Thyroid gland (tissue), 4 donors: ENCODE results near the gene COL16A1. TPM values are rescaled to one million over a fixed set of nuclear protein-coding genes. Genes with fewer than 3 reads are reported as not detected.

Source experiments
- DNase-seq, 2 donors: peaks; one replicate each; pipeline ENCODE4 v3.0.0-alpha.2; 2019
- H3K27ac ChIP-seq, 3 donors: fragments of 200-600 bp; sonication (generic); 1 replicate in 2 of 3; 2 replicates in 1 of 3; pipeline ENCODE4 v1.5.1; 2016 to 2019; ENCODE audit warnings: mild to moderate bottlenecking in 1 of 3, moderate library complexity in 1 of 3
- H3K27me3 ChIP-seq: fragments of 200-600 bp; sonication (generic); one replicate; pipeline ENCODE4 v1.5.1; 2019
- H3K36me3 ChIP-seq, 2 donors: fragments of 200-600 bp; sonication (generic); one replicate each; pipeline ENCODE4 v1.5.1; 2016 to 2019
- H3K4me1 ChIP-seq, 2 donors: fragments of 200-600 bp; sonication (generic); one replicate each; pipeline ENCODE4 v1.5.1; 2017 to 2019
- H3K4me3 ChIP-seq, 3 donors: fragments of 200-600 bp; sonication (generic); replicated peaks in 1 of 3; 1 replicate in 2 of 3; 2 replicates in 1 of 3; pipeline ENCODE4 v1.5.1; 2016; ENCODE audit warnings: mild to moderate bottlenecking in 1 of 3
- H3K9me3 ChIP-seq: fragments of 200-600 bp; sonication (generic); one replicate; pipeline ENCODE4 v1.5.1; 2017
- CTCF ChIP-seq, 6 experiments: fragments of 200-600 bp in 3 of 6; fragments of 450-650 bp in 3 of 6; sonication (generic) in 3 of 6; IDR thresholded peaks; one replicate each; pipeline ENCODE4 v1.5.1; 2016 to 2019; ENCODE audit warnings: antibody characterized with exemption in 6 of 6, mild to moderate bottlenecking in 2 of 6, inconsistent platforms in 1 of 6, moderate library complexity in 1 of 6
- POLR2A ChIP-seq, 2 donors: fragments of 450-650 bp; IDR thresholded peaks; one replicate each; pipeline ENCODE4 v1.6.1; 2017; ENCODE audit warnings: antibody characterized with exemption in 2 of 2, mild to moderate bottlenecking in 2 of 2, moderate library complexity in 1 of 2
- WGBS, 2 donors: methylation state at CpG; one replicate each; pipeline ENCODE4 v1.1.5; 2017; 5-methylcytosine and 5-hydroxymethylcytosine counted together
- intact Hi-C: fragments of 100-400 bp; cut with DNase I; formaldehyde crosslinking; loops from one replicate; pipeline ENCODE4 v1.15.1; 2023
- total RNA-seq, 4 donors: library from RNA; depleted of rRNA; stranded (reverse); fragments of >200 nt; gene quantifications; one replicate each; pipeline ENCODE4 v1.2.3, GENCODE V29; 2016

Gene COL16A1
- total RNA-seq, 4 donors from 2014 or later: 61.3 to 121 (median 97.1) TPM

GRCh38 chr1:31644560-31645273 lies 59.1 kb downstream of the COL16A1 start, which contains the start of gene PEF1:
PEF1 (minus strand) TSS chr1:31644876; CDS start chr1:31644864, 12 bp downstream.
- H3K4me3 ChIP-seq: peak within 1 kb of the TSS; percentile 69 to 94 (median 70)
- 0 to 1% methylated on average over 30 to 32 of the region's 56 CpGs for WGBS, 2 donors
- H3K9me3 ChIP-seq: no peaks in the 10 kb centered on the region
- peak within 1 kb of the TSS; percentile 91 to 99 (median 98) for H3K27ac ChIP-seq
- TF ChIP-seq CTCF (IDR thresholded peaks at IDR 0.05) (peak in 2 of 6 experiments; percentile 18 to 25), POLR2A (IDR thresholded peaks at IDR 0.05) (peak; percentile 93 to 98)
- peaks cover 57 to 80% of the 10 kb centered on the region in 2 donors for H3K4me1 ChIP-seq
- peak; percentile 99 for DNase-seq
- H3K27me3 ChIP-seq: no peaks in the 10 kb centered on the region
- intact Hi-C loops: no loop called here
- no peaks in the 10 kb centered on the region for H3K36me3 ChIP-seq

GRCh38 chr1:31643976-31644559 lies 59.7 kb downstream of the COL16A1 start:
- WGBS, 2 donors: 7% methylated on average over 11 to 13 of the region's 18 CpGs
- intact Hi-C loops: no loop called here
- Histone ChIP-seq H3K4me1 (peaks cover 57 to 80% of the 10 kb centered on the region in 2 donors), H3K9me3 (no peaks in the 10 kb centered on the region), H3K36me3 (no peaks in the 10 kb centered on the region), H3K4me3 (peak overlapping the region; percentile 69 to 94 (median 70)), H3K27ac (peak overlapping the region; percentile 91 to 99 (median 98)), H3K27me3 (no peaks in the 10 kb centered on the region)
- DNase-seq: peak in 1 of 2 donors; percentile 27
- TF ChIP-seq CTCF (IDR thresholded peaks at IDR 0.05) (no peak), POLR2A (IDR thresholded peaks at IDR 0.05) (no peak)

- WGBS, 2 donors: 53 to 66% methylated on average over 3 of the region's 3 CpGs
- intact Hi-C loops: no loop called here
- peak overlapping the region; percentile 91 to 99 (median 98) for H3K27ac ChIP-seq
- H3K4me3 ChIP-seq: peak overlapping the region in 1 of 3 donors; percentile 14
- H3K27me3 ChIP-seq: no peaks in the 10 kb centered on the region
- H3K4me1 ChIP-seq: peaks cover 59 to 80% of the 10 kb centered on the region in 2 donors
- TF ChIP-seq POLR2A (IDR thresholded peaks at IDR 0.05): peak in 1 of 2 donors; percentile 57
- no peak for TF ChIP-seq CTCF (IDR thresholded peaks at IDR 0.05)
- no peaks in the 10 kb centered on the region for H3K36me3 ChIP-seq
- peak; percentile 73 for DNase-seq
- no peaks in the 10 kb centered on the region for H3K9me3 ChIP-seq
Measured at GRCh38 chr1:31642897-31643296, 60.9 kb downstream of the COL16A1 start.

- TF ChIP-seq POLR2A (IDR thresholded peaks at IDR 0.05) (peak in 1 of 2 donors; percentile 42), CTCF (IDR thresholded peaks at IDR 0.05) (peak in 2 of 6 experiments; percentile 21 to 26)
- Histone ChIP-seq H3K27me3 (no peaks in the 10 kb centered on the region), H3K9me3 (no peaks in the 10 kb centered on the region), H3K27ac (peak overlapping the region; percentile 91 to 99 (median 98)), H3K36me3 (no peaks in the 10 kb centered on the region), H3K4me3 (peak overlapping the region in 1 of 3 donors; percentile 14), H3K4me1 (peaks cover 63 to 80% of the 10 kb centered on the region in 2 donors)
- 35 to 39% methylated on average over 4 of the region's 4 CpGs for WGBS, 2 donors
- DNase-seq: peak; percentile 66 to 69
- intact Hi-C loops: no loop called here
Measured at GRCh38 chr1:31642366-31642765, 61.5 kb downstream of the COL16A1 start.

- Histone ChIP-seq H3K4me1 (peaks cover 76 to 82% of the 10 kb centered on the region in 2 donors), H3K36me3 (no peaks in the 10 kb centered on the region), H3K27ac (peak overlapping the region; percentile 91 to 99 (median 98)), H3K9me3 (no peaks in the 10 kb centered on the region), H3K27me3 (no peaks in the 10 kb centered on the region), H3K4me3 (no peak overlapping the region)
- TF ChIP-seq POLR2A (IDR thresholded peaks at IDR 0.05) (peak in 1 of 2 donors; percentile 80), CTCF (IDR thresholded peaks at IDR 0.05) (peak in 2 of 6 experiments; percentile 42 to 57)
- intact Hi-C loops: no loop called here
- 27 to 33% methylated on average over 4 of the region's 4 CpGs for WGBS, 2 donors
- DNase-seq: peak; percentile 58 to 59
Measured at GRCh38 chr1:31640964-31641363, 62.9 kb downstream of the COL16A1 start.
